WI38 (cell line): ENCODE results near the gene CALN1.

Experiments
- H3K4me3 ChIP-seq: 2 replicates; pipeline ENCODE4 v1.5.1; 2011; ENCODE audit warnings: low read depth, mild to moderate bottlenecking, control low read depth, low read length
- CTCF ChIP-seq: IDR thresholded peaks from 2 replicates; pipeline ENCODE4 v1.5.1; 2012; ENCODE audit warnings: low read depth, mild to moderate bottlenecking, control low read depth, low read length

Gene CALN1

GRCh38 chr7:71766016-71766415 lies 646.1 kb downstream of the CALN1 start:
- TF ChIP-seq CTCF, result no peak
- H3K4me3 ChIP-seq, result no peak overlapping the region

GRCh38 chr7:71761336-71761735 lies 650.8 kb downstream of the CALN1 start:
- no peak for TF ChIP-seq CTCF
- no peak overlapping the region for H3K4me3 ChIP-seq

GRCh38 chr7:71754828-71755227 lies 657.3 kb downstream of the CALN1 start:
- TF ChIP-seq CTCF, result no peak
- H3K4me3 ChIP-seq, result no peak overlapping the region

- no peak overlapping the region for H3K4me3 ChIP-seq
- no peak for TF ChIP-seq CTCF
These were observed 658.0 kb downstream of the CALN1 start for GRCh38 chr7:71753956-71754664.

GRCh38 chr7:71753236-71753635 lies 658.9 kb downstream of the CALN1 start:
- no peak for TF ChIP-seq CTCF
- H3K4me3 ChIP-seq, result no peak overlapping the region

- TF ChIP-seq CTCF, result no peak
- H3K4me3 ChIP-seq, result no peak overlapping the region
These were observed 659.8 kb downstream of the CALN1 start for GRCh38 chr7:71752171-71752935.

GRCh38 chr7:71750290-71750689 lies 661.8 kb downstream of the CALN1 start:
- no peak overlapping the region for H3K4me3 ChIP-seq

More at GRCh38 chr7:71750290-71750689, 661.8 kb downstream of the CALN1 start:
- no peak for TF ChIP-seq CTCF
